Stomach smooth muscle (tissue), 2 donors: ENCODE data around the gene SRPRB.

ENCODE experiments used
- H3K27ac ChIP-seq: one replicate; pipeline ENCODE4 v1.7.0; 2013; ENCODE audit warnings: mild to moderate bottlenecking, low read length, inconsistent platforms
- H3K27me3 ChIP-seq, 2 donors: one replicate each; pipeline ENCODE4 v1.7.0; 2013; ENCODE audit warnings: low read length in 2 of 2; ENCODE audit not compliant: insufficient read depth in 2 of 2, control insufficient read depth in 1 of 2
- H3K36me3 ChIP-seq, 2 donors: one replicate each; pipeline ENCODE4 v1.7.0; 2013; ENCODE audit warnings: low read length in 2 of 2; ENCODE audit not compliant: control insufficient read depth in 2 of 2, insufficient read depth in 2 of 2
- H3K4me1 ChIP-seq: one replicate; pipeline ENCODE4 v1.7.0; 2013; ENCODE audit warnings: low read length; ENCODE audit not compliant: control insufficient read depth, insufficient read depth
- H3K4me3 ChIP-seq, 2 donors: one replicate each; pipeline ENCODE4 v1.7.0; 2013; ENCODE audit warnings: low read length in 2 of 2
- H3K9ac ChIP-seq, 2 donors: one replicate each; pipeline ENCODE4 v1.7.0; 2013; ENCODE audit warnings: low read length in 2 of 2, mild to moderate bottlenecking in 1 of 2
- H3K9me3 ChIP-seq, 2 donors: one replicate each; pipeline ENCODE4 v1.7.0; 2013; ENCODE audit warnings: low read length in 2 of 2; ENCODE audit not compliant: control insufficient read depth in 2 of 2
- donor health status: healthy.
- donor health status: Pancreatic carcinoma.

Gene SRPRB

DNA sequence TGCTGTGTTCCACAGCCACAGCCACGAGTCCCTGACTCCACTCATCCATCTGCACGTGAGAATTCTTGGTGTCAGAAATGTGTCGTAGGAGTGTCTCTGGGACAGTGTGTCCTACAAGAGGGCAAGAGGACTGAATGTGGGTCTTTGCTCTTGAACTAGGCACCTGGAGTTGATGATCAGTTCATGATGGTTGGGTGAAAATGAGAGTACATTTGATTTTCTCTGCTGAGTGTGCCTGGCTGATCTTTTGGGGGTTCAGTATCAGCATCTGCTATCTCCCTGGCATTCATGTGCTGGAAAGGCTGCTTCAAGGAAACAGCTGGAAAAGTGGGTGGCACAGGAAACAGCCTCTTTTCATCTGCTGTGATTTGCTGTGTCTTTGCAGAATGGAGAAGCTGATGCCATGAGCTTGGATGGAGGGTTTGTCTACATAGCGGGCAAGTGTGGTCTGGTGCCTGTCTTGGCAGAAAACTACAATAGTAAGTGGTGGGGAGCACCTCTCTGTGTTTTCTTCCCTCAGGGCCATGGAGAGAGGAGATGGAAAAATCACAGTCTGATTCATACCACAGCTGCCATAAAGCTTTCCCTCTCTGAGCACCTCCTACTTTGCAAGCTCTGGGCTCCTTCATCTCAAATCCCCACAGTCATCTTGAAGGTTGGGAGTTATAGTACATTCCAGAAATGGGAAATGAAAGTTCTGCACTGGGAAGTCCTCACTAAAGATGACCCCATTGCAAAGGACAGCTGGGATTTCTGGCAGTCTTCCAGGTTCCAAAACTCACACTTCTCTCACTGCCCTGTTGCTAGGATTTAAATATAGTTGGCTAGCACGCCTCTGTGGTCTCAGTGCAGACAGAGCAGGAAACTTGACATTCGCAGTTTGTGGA is 41.6 kb upstream of the SRPRB start:
- H3K27me3 ChIP-seq: no peaks in the 10 kb centered on the region
- no peaks in the 10 kb centered on the region for H3K4me1 ChIP-seq
- no peak overlapping the region for H3K4me3 ChIP-seq
- H3K27ac ChIP-seq: no peak overlapping the region
- H3K9ac ChIP-seq: no peak overlapping the region
- H3K9me3 ChIP-seq: no peaks in the 10 kb centered on the region
- H3K36me3 ChIP-seq: no peaks in the 10 kb centered on the region

GRCh38 chr3:133765256-133765655 is 40.4 kb upstream of the SRPRB start:
- Histone ChIP-seq H3K27me3 (no peaks in the 10 kb centered on the region), H3K4me3 (no peak overlapping the region), H3K36me3 (no peaks in the 10 kb centered on the region), H3K9me3 (no peaks in the 10 kb centered on the region), H3K27ac (no peak overlapping the region), H3K9ac (no peak overlapping the region), H3K4me1 (no peaks in the 10 kb centered on the region)

DNA sequence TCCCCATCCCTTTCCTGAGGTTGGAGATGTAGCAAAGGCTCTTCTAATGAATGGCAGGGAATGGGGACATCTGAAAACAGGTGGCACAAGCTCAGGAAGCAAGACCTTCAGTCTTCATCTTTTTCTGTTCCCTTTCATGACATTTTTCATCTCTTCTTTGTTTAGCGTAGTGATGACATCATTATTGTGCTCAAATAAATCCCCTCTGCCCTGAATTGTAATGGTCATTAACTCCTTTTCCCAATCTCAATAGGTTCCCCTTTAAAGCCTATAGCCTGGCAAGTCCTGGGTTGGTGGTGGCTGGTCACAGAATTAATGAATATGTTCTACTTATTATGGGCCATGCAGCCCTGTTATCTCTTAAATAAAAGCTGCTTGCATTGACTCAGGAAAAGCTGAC is 38.0 kb upstream of the SRPRB start:
- Histone ChIP-seq H3K4me3 (no peak overlapping the region), H3K27ac (no peak overlapping the region), H3K27me3 (no peaks in the 10 kb centered on the region), H3K9me3 (no peaks in the 10 kb centered on the region), H3K9ac (no peak overlapping the region), H3K36me3 (no peaks in the 10 kb centered on the region), H3K4me1 (no peaks in the 10 kb centered on the region)

- no peaks in the 10 kb centered on the region for H3K4me1 ChIP-seq
- H3K9ac ChIP-seq: no peak overlapping the region
- no peaks in the 10 kb centered on the region for H3K9me3 ChIP-seq
- no peak overlapping the region for H3K4me3 ChIP-seq
- no peak overlapping the region for H3K27ac ChIP-seq
- no peaks in the 10 kb centered on the region for H3K36me3 ChIP-seq
- H3K27me3 ChIP-seq: no peaks in the 10 kb centered on the region
These were observed 36.1 kb upstream of the SRPRB start for GRCh38 chr3:133769536-133769935.

GRCh38 chr3:133773732-133774131 is 31.9 kb upstream of the SRPRB start:
- Histone ChIP-seq H3K4me1 (no peaks in the 10 kb centered on the region), H3K9me3 (no peaks in the 10 kb centered on the region), H3K27me3 (no peaks in the 10 kb centered on the region), H3K4me3 (no peak overlapping the region), H3K9ac (no peak overlapping the region), H3K36me3 (no peaks in the 10 kb centered on the region), H3K27ac (no peak overlapping the region)

DNA sequence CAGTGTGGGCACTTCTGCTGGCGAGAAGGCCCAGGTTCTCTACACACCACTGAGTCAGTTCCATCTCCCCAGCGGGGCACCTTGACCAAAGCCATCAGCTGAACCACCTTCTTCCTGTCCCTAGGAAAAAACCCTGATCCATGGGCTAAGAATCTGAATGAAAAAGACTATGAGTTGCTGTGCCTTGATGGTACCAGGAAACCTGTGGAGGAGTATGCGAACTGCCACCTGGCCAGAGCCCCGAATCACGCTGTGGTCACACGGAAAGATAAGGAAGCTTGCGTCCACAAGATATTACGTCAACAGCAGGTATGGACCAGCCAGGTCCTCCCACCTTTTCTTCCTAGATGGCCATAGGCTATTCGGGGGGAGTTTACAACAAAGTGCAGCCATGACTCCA is 30.3 kb upstream of the SRPRB start:
- no peak overlapping the region for H3K9ac ChIP-seq
- no peak overlapping the region for H3K27ac ChIP-seq
- no peaks in the 10 kb centered on the region for H3K36me3 ChIP-seq
- no peak overlapping the region for H3K4me3 ChIP-seq
- no peaks in the 10 kb centered on the region for H3K27me3 ChIP-seq
- H3K9me3 ChIP-seq: no peaks in the 10 kb centered on the region
- H3K4me1 ChIP-seq: no peaks in the 10 kb centered on the region

DNA sequence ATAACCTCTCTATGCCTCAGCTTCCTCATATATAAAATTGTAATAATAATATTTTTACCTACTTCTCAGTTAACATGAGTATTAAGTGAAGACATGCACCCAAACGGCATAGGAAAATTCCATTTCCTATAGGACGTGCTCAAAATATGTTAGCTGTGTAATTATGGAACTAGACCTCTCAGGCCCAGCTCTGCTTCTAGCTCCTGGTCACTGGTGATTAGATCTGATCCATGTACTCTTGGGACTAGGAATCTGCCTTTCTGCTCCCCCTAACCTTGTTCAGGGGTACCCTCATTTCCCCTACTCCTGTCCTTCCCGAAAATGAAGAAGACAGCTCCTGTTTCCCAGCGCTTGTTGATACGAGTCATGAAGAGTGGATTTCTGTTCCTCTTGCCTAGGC is 29.8 kb upstream of the SRPRB start:
- Histone ChIP-seq H3K27ac (no peak overlapping the region), H3K36me3 (no peaks in the 10 kb centered on the region), H3K4me3 (no peak overlapping the region), H3K9me3 (no peaks in the 10 kb centered on the region), H3K4me1 (no peaks in the 10 kb centered on the region), H3K9ac (no peak overlapping the region), H3K27me3 (no peaks in the 10 kb centered on the region)

DNA sequence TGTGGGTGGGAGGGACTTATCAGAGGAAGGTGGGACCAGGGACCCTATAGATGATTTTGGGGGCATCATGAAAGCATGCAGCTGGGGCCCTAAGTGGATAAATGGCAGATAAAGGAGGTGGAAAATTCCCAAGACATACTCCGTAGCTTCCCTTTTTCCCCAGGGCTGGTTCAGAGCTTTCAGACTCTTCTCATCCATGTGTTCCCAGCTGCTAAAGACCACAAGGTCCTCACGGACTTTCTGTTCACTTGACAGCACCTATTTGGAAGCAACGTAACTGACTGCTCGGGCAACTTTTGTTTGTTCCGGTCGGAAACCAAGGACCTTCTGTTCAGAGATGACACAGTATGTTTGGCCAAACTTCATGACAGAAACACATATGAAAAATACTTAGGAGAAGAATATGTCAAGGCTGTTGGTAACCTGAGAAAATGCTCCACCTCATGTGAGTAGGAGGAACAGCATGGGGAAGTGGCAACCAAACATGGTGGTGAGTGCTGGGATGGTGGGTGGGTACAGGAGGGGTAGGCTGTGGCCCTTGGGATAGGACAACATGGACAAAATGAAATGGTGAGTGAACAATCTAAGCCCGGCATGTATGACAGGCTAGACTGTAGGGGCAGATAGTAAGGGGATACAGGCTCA is 28.7 kb upstream of the SRPRB start:
- Histone ChIP-seq H3K4me3 (no peak overlapping the region), H3K9ac (no peak overlapping the region), H3K36me3 (no peaks in the 10 kb centered on the region), H3K27me3 (no peaks in the 10 kb centered on the region), H3K9me3 (no peaks in the 10 kb centered on the region), H3K4me1 (no peaks in the 10 kb centered on the region), H3K27ac (no peak overlapping the region)

DNA sequence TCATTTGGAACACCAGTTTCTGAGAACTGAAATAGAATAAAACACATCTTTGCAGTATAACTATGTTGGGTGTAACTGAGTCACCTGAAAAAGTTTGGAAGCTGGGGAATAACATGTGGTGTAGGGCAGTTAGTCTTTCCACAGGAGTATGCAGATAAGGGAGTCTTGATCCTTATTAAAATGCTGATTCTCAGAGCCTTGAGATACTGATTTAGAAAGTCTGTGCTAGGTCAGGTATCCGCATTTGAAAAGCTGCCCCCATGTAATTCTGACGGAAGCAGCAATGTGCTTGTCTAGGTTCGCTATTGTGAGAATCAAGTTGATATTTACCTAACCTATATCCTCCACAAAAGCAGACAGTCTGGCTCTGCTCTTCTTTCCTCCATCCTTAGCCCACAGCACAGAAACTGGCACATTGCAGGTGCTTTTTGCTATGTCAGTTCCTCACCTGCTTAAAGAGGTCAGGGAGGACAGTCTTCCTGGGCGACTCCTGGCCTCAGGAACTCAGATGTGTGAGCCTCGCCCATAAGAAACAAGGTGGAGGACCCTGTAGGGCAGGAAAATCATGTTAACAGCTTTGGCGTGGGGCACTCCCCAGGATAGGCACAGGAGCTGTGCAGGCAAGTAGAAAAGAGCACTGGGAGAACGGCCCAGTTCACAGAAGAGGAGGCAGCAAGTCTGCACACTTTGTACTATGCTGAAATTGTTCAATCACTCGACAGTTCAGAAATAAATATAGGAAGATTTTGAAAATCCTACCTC is 27.6 kb upstream of the SRPRB start:
- Histone ChIP-seq H3K27ac (no peak overlapping the region), H3K9me3 (no peaks in the 10 kb centered on the region), H3K27me3 (no peaks in the 10 kb centered on the region), H3K36me3 (no peaks in the 10 kb centered on the region), H3K4me1 (no peaks in the 10 kb centered on the region), H3K9ac (no peak overlapping the region), H3K4me3 (no peak overlapping the region)

GRCh38 chr3:133779626-133780203 is 25.9 kb upstream of the SRPRB start:
- Histone ChIP-seq H3K36me3 (no peaks in the 10 kb centered on the region), H3K27me3 (no peaks in the 10 kb centered on the region), H3K27ac (no peak overlapping the region)

More at GRCh38 chr3:133779626-133780203, 25.9 kb upstream of the SRPRB start:
- Histone ChIP-seq H3K9ac (no peak overlapping the region), H3K4me1 (no peaks in the 10 kb centered on the region), H3K4me3 (no peak overlapping the region), H3K9me3 (no peaks in the 10 kb centered on the region)
